ENCODE results near the gene AMN.

DNA sequence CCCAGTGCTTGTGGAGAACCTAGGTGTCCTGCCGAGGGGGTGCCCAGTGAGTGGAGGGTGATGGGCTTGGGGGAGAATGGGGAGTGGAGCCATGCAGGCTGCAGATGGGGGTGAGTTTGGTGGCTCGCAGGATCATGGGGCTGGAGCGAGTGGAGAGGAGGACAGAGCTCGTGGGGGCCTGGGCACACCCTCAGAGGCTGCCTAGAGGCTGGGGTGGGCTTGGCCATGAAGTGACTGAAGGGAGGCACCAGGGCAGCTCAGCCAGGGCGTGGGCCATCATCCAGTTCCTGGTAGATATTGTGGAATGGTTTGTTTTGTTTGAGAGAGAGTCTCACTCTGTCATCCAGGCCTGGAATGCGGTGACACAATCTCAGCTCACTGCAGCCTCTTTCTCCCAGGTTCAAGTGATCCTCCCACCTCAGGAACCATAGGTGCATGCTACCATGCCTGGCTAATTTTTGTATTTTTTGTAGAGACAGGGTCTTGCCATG is 43.4 kb upstream of the AMN start:
- TF ChIP-seq, protein P1, sequence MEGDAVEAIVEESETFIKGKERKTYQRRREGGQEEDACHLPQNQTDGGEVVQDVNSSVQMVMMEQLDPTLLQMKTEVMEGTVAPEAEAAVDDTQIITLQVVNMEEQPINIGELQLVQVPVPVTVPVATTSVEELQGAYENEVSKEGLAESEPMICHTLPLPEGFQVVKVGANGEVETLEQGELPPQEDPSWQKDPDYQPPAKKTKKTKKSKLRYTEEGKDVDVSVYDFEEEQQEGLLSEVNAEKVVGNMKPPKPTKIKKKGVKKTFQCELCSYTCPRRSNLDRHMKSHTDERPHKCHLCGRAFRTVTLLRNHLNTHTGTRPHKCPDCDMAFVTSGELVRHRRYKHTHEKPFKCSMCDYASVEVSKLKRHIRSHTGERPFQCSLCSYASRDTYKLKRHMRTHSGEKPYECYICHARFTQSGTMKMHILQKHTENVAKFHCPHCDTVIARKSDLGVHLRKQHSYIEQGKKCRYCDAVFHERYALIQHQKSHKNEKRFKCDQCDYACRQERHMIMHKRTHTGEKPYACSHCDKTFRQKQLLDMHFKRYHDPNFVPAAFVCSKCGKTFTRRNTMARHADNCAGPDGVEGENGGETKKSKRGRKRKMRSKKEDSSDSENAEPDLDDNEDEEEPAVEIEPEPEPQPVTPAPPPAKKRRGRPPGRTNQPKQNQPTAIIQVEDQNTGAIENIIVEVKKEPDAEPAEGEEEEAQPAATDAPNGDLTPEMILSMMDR (IDR thresholded peaks at IDR 0.05): no peak
- no peak for TF ChIP-seq EP300 (IDR thresholded peaks at IDR 0.05)
- TF ChIP-seq POLR2A (IDR thresholded peaks at IDR 0.05): no peak

Data from gastroesophageal sphincter (tissue), 3 donors.